H1 (cell line): ENCODE results near the gene MPDU1. TPM values are rescaled to one million over a fixed set of nuclear protein-coding genes. Genes with fewer than 3 reads are reported as not detected.

ENCODE experiments used
- CTCF ChIA-PET: fragments of 300-600 bp; sonication (Branson Sonifier 250); formaldehyde crosslinking; loops from one replicate; lab custom pipeline; 2021; ENCODE audit not compliant: partially characterized antibody; lab: Charles Lee
- POLR2A ChIA-PET: fragments of 300-600 bp; sonication (Branson Sonifier 250); formaldehyde crosslinking; loops from one replicate; lab custom pipeline; 2021; ENCODE audit warnings: inconsistent platforms; ENCODE audit not compliant: partially characterized antibody; lab: Charles Lee
- DNase-seq, 2 experiments: peaks; one replicate each; pipeline versions ENCODE4 v3.0.0 to v3.0.0-alpha.2; 2010 to 2022; ENCODE audit warnings: low spot score in 2 of 2, low read depth in 1 of 2, mixed read lengths in 1 of 2
- FAIRE-seq: peaks from 2 replicates; lab custom pipeline; 2011; peaks lifted over from hg19 to GRCh38; lab: Jason Lieb, UNC
- H2AFZ ChIP-seq: 2 replicates; pipeline ENCODE4 v1.8.1; 2012; ENCODE audit warnings: low read length, inconsistent platforms
- H2AK5ac ChIP-seq: 2 replicates; pipeline ENCODE4 v1.6.1; 2013; ENCODE audit warnings: low read depth, low read length
- H2BK120ac ChIP-seq: replicated peaks from 2 replicates; pipeline ENCODE3; 2013; ENCODE audit warnings: low read depth, low read length, inconsistent platforms
- H2BK12ac ChIP-seq: 2 replicates; pipeline ENCODE4 v1.6.1; 2013; ENCODE audit warnings: low read depth, low read length
- H2BK15ac ChIP-seq: 2 replicates; pipeline ENCODE4 v1.6.1; 2013; ENCODE audit warnings: low read length
- H2BK20ac ChIP-seq: 2 replicates; pipeline ENCODE4 v1.6.1; 2013; ENCODE audit warnings: low read length
- H2BK5ac ChIP-seq: 2 replicates; pipeline ENCODE4 v1.6.1; 2013; ENCODE audit warnings: low read depth, low read length
- H3K14ac ChIP-seq: 2 replicates; pipeline ENCODE4 v1.6.1; 2013; ENCODE audit warnings: inconsistent platforms; ENCODE audit not compliant: insufficient read length
- H3K18ac ChIP-seq: 2 replicates; pipeline ENCODE4 v1.6.1; 2013; ENCODE audit warnings: low read length; ENCODE audit errors: extremely low read depth
- H3K23ac ChIP-seq: 2 replicates; pipeline ENCODE4 v1.6.1; 2013; ENCODE audit warnings: inconsistent platforms; ENCODE audit not compliant: insufficient read length
- H3K23me2 ChIP-seq: 2 replicates; pipeline ENCODE4 v1.6.1; 2013; ENCODE audit warnings: low read depth, low read length
- H3K27ac ChIP-seq: 2 replicates; pipeline ENCODE4 v1.6.1; 2011; ENCODE audit warnings: low read depth, low read length, inconsistent platforms
- H3K27me3 ChIP-seq, 4 experiments: replicated peaks in 1 of 4; 1 replicate in 1 of 4; 2 replicates in 3 of 4; pipeline versions ENCODE4 v1.6.1 to v1.8.1; 2011 to 2013; ENCODE audit warnings: low read length in 3 of 4, mild to moderate bottlenecking in 3 of 4, inconsistent platforms in 2 of 4, mixed read lengths in 2 of 4, moderate library complexity in 1 of 4; ENCODE audit not compliant: control insufficient read depth in 3 of 4, insufficient read depth in 3 of 4; ENCODE audit errors: extremely low read depth in 1 of 4
- H3K36me3 ChIP-seq, 4 experiments: 2 replicates each; pipeline versions ENCODE4 v1.6.1 to v1.8.1; 2011 to 2013; ENCODE audit warnings: mild to moderate bottlenecking in 4 of 4, low read length in 3 of 4, moderate library complexity in 2 of 4, control low read depth in 1 of 4, inconsistent platforms in 1 of 4; ENCODE audit not compliant: insufficient read depth in 4 of 4, control insufficient read depth in 2 of 4
- H3K4ac ChIP-seq: replicated peaks from 2 replicates; pipeline ENCODE3; 2013; ENCODE audit warnings: low read length, low read depth, mixed read lengths, inconsistent platforms; ENCODE audit not compliant: insufficient read length
- H3K4me1 ChIP-seq, 4 experiments: replicated peaks in 1 of 4; 1 replicate in 1 of 4; 2 replicates in 3 of 4; pipeline versions ENCODE4 v1.6.1 to v1.8.1; 2011 to 2013; ENCODE audit warnings: low read length in 3 of 4, inconsistent platforms in 2 of 4, mixed read lengths in 1 of 4; ENCODE audit not compliant: insufficient read depth in 4 of 4, control insufficient read depth in 3 of 4
- H3K4me2 ChIP-seq, 2 experiments: 2 replicates each; pipeline versions ENCODE4 v1.6.1 to v1.8.1; 2011 to 2013; ENCODE audit warnings: low read depth in 2 of 2, low read length in 2 of 2, control low read depth in 1 of 2, inconsistent platforms in 1 of 2, mild to moderate bottlenecking in 1 of 2; ENCODE audit not compliant: insufficient read depth in 1 of 2
- H3K4me3 ChIP-seq, 4 experiments: fragments of 200-600, 300-600 bp in 1 of 4; sonication (generic), shearing (Covaris generic), sonication (Bioruptor Twin) in 1 of 4; 2 replicates each; pipeline versions ENCODE4 v1.5.1 to v1.8.1; 2011 to 2016; ENCODE audit warnings: low read length in 4 of 4, low read depth in 3 of 4, control low read depth in 2 of 4, inconsistent platforms in 2 of 4, mild to moderate bottlenecking in 2 of 4, mixed read lengths in 1 of 4, moderate library complexity in 1 of 4; ENCODE audit not compliant: insufficient read depth in 2 of 4; ENCODE audit errors: extremely low read depth in 1 of 4
- H3K56ac ChIP-seq: replicated peaks from 2 replicates; pipeline ENCODE3; 2013; ENCODE audit warnings: low read depth, mild to moderate bottlenecking, mixed read lengths, low read length, inconsistent platforms; ENCODE audit not compliant: insufficient read length
- H3K79me1 ChIP-seq: 2 replicates; pipeline ENCODE4 v1.6.1; 2013; ENCODE audit warnings: low read depth, low read length, control low read depth
- H3K79me2 ChIP-seq, 2 experiments: 2 replicates each; pipeline versions ENCODE4 v1.6.1 to v1.8.1; 2012 to 2013; ENCODE audit warnings: low read length in 2 of 2, mild to moderate bottlenecking in 2 of 2, inconsistent platforms in 1 of 2; ENCODE audit not compliant: insufficient read depth in 2 of 2, control insufficient read depth in 1 of 2
- H3K9ac ChIP-seq, 4 experiments: replicated peaks in 1 of 4; 1 replicate in 1 of 4; 2 replicates in 3 of 4; pipeline versions ENCODE4 v1.6.1 to v1.8.1; 2011 to 2013; ENCODE audit warnings: low read depth in 3 of 4, low read length in 3 of 4, control low read depth in 2 of 4, mild to moderate bottlenecking in 2 of 4, moderate library complexity in 2 of 4, inconsistent platforms in 1 of 4; ENCODE audit errors: extremely low read depth in 1 of 4
- H3K9me3 ChIP-seq, 2 experiments: 2 replicates each; pipeline versions ENCODE4 v1.6.1 to v1.8.1; 2012 to 2013; ENCODE audit warnings: mild to moderate bottlenecking in 2 of 2, moderate library complexity in 2 of 2, control low read depth in 1 of 2, inconsistent platforms in 1 of 2, low read depth in 1 of 2, low read length in 1 of 2, mixed read lengths in 1 of 2; ENCODE audit not compliant: insufficient read depth in 2 of 2
- H4K20me1 ChIP-seq, 2 experiments: replicated peaks in 1 of 2; 2 replicates each; pipeline versions ENCODE3 to v1.8.1; 2011 to 2013; ENCODE audit warnings: inconsistent platforms in 2 of 2, low read length in 2 of 2, mild to moderate bottlenecking in 1 of 2; ENCODE audit not compliant: insufficient read depth in 2 of 2, control insufficient read depth in 1 of 2
- H4K5ac ChIP-seq: 2 replicates; pipeline ENCODE4 v1.6.1; 2013; ENCODE audit warnings: low read length, low read depth, mixed read lengths, inconsistent platforms; ENCODE audit not compliant: insufficient read length
- H4K8ac ChIP-seq: 2 replicates; pipeline ENCODE4 v1.8.0; 2013; ENCODE audit warnings: mild to moderate bottlenecking, moderate library complexity, low read length, inconsistent platforms; ENCODE audit not compliant: insufficient read depth; ENCODE audit errors: extremely low read depth
- H4K91ac ChIP-seq: replicated peaks from 2 replicates; pipeline ENCODE3; 2013; ENCODE audit warnings: low read length, mixed read lengths, inconsistent platforms; ENCODE audit not compliant: insufficient read length
- CHD1 ChIP-seq: IDR thresholded peaks from 2 replicates; pipeline ENCODE4 v1.6.1; 2012; ENCODE audit warnings: low read depth, low read length, improper control_type of control experiment
- CREB1 ChIP-seq: IDR thresholded peaks from 2 replicates; pipeline ENCODE4 v1.6.1; 2012; ENCODE audit warnings: inconsistent platforms
- GABPA ChIP-seq: IDR thresholded peaks from 2 replicates; pipeline ENCODE4 v1.6.1; 2011; ENCODE audit warnings: mild to moderate bottlenecking, low read length, moderate library complexity, borderline replicate concordance; ENCODE audit not compliant: insufficient read depth
- JUND ChIP-seq: IDR thresholded peaks from 2 replicates; pipeline ENCODE4 v1.6.1; 2011; ENCODE audit warnings: mild to moderate bottlenecking, improper control_type of control experiment, low read length
- NRF1 ChIP-seq: IDR thresholded peaks from 2 replicates; pipeline ENCODE4 v1.6.1; 2011; ENCODE audit warnings: mild to moderate bottlenecking, low read depth, low read length, improper control_type of control experiment
- POLR2A ChIP-seq, 2 experiments: IDR thresholded peaks; 1 replicate in 1 of 2; 2 replicates in 1 of 2; pipeline ENCODE4 v1.6.1; 2011; ENCODE audit warnings: low read depth in 2 of 2, low read length in 2 of 2, mild to moderate bottlenecking in 2 of 2; ENCODE audit errors: control extremely low read depth in 1 of 2
- RXRA ChIP-seq: IDR thresholded peaks from 2 replicates; pipeline ENCODE4 v1.6.1; 2011; ENCODE audit warnings: low read depth, mild to moderate bottlenecking, low read length, moderate library complexity; ENCODE audit not compliant: insufficient read depth
- SP1 ChIP-seq: IDR thresholded peaks from 2 replicates; pipeline ENCODE4 v1.6.1; 2011; ENCODE audit warnings: low read depth, low read length
- SP2 ChIP-seq: IDR thresholded peaks from 2 replicates; pipeline ENCODE4 v1.6.1; 2012; ENCODE audit warnings: mild to moderate bottlenecking, low read length, inconsistent platforms
- SP4 ChIP-seq: IDR thresholded peaks from 2 replicates; pipeline ENCODE4 v1.6.1; 2012; ENCODE audit warnings: low read length, inconsistent platforms
- SUZ12 ChIP-seq: fragments of 200-600 bp; sonication (generic); IDR thresholded peaks from 2 replicates; pipeline ENCODE4 v1.6.1; 2012; ENCODE audit warnings: mild to moderate bottlenecking, inconsistent platforms, low read length, moderate library complexity, mixed read lengths
- TAF1 ChIP-seq: IDR thresholded peaks from 2 replicates; pipeline ENCODE4 v1.6.1; 2011; ENCODE audit warnings: mild to moderate bottlenecking, low read depth, low read length
- TAF7 ChIP-seq: optimal IDR thresholded peaks from 2 replicates; pipeline ENCODE3; 2011; ENCODE audit warnings: low read depth, mild to moderate bottlenecking, inconsistent platforms, low read length, moderate library complexity, borderline replicate concordance
- WGBS, 2 experiments: shearing (Covaris generic) in 1 of 2; methylation state at CpG; one replicate each; pipeline versions ENCODE4 v1.1.6 to v1.1.7; 2013 to 2015; ENCODE audit warnings: low lambda C conversion rate in 2 of 2, mixed read lengths in 2 of 2, inconsistent platforms in 1 of 2, low coverage in 1 of 2, missing lambda C conversion rate in 1 of 2; ENCODE audit not compliant: insufficient replicate concordance in 2 of 2, insufficient coverage in 1 of 2, insufficient read length in 1 of 2; ENCODE audit errors: extremely low coverage in 1 of 2, missing lambda C conversion rate in 1 of 2; 5-methylcytosine and 5-hydroxymethylcytosine counted together
- polyA plus RNA-seq, 7 experiments: library from polyadenylated mRNA; depleted of rRNA in 3 of 7; stranded (reverse) in 5 of 7; unstranded in 2 of 7; fragments of >200 nt in 5 of 7; fragments of 200-250 nt in 2 of 7; gene quantifications; 1 replicate in 5 of 7; 2 replicates in 1 of 7; 4 replicates in 1 of 7; pipeline versions ENCODE4 v1.2.1 to v1.2.3, GENCODE V29; 2011 to 2013; ENCODE audit warnings: missing spikeins in 2 of 7, mixed read lengths in 2 of 7
- total RNA-seq: library from RNA; stranded (reverse); fragmentation: NEBNext Ultra II Directional; extraction: Animal tissue kit (Norgen Biotek cat#: 25700); gene quantifications from 2 replicates; pipeline ENCODE4 v1.2.1, GENCODE V29; 2021

MPDU1 gene
- total and polyA plus RNA-seq, 2 of the 8 experiments (the other 6 are each of a cell fraction or from before 2014, with no cell fraction given) = 63.2 to 142 TPM

- peak; percentile 71 for FAIRE-seq
- H2AFZ ChIP-seq = peak within 1 kb of the TSS; percentile 86
- peak within 1 kb of the TSS; percentile 98; the same call in 1 of the 2 replicates for H2BK15ac ChIP-seq
- TF ChIP-seq GABPA = no peak
- no peak for TF ChIP-seq CHD1
- TF ChIP-seq CREB1 = no peak
- TF ChIP-seq SUZ12 = no peak; the same call in 1 of the 2 replicates
- TF ChIP-seq JUND = no peak
- no peak for TF ChIP-seq SP1
- TF ChIP-seq RXRA = no peak
- TF ChIP-seq SP4 = no peak
- TF ChIP-seq SP2 = no peak
- no peak for TF ChIP-seq POLR2A (IDR thresholded peaks at IDR 0.05; ENCODE audit: control extremely low read depth in 1 of 2, low read depth in 2 of 2, low read length in 2 of 2)
- TF ChIP-seq NRF1 = no peak
- no peak for TF ChIP-seq TAF7
- TF ChIP-seq TAF1 = no peak
These were observed 34.9 kb upstream of the MPDU1 start, which contains the start of gene TNFSF12 for GRCh38 chr17:7548585-7549400. Gene TNFSF12 (plus strand): TSS chr17:7549058. CDS start chr17:7549154, 96 bp downstream.

More at GRCh38 chr17:7548585-7549400, 34.9 kb upstream of the MPDU1 start, which contains the start of gene TNFSF12:
- H3K23ac ChIP-seq = no peak within 1 kb of the TSS
- H3K36me3 ChIP-seq = no peaks in the 10 kb centered on the region
- peak within 1 kb of the TSS; percentile 56 to 77 (median 70) for H3K4me3 ChIP-seq
- H2BK20ac ChIP-seq = no peak within 1 kb of the TSS
- no peak within 1 kb of the TSS for H3K14ac ChIP-seq
- peaks cover 0 to 4% (median 3%) of the 10 kb centered on the region in 4 experiments; a peak in 2 of 7 replicates for H3K4me1 ChIP-seq
- H2BK12ac ChIP-seq = peak within 1 kb of the TSS; percentile 95; the same call in 1 of the 2 replicates
- peak within 1 kb of the TSS; percentile 89; the same call in 1 of the 2 replicates for H4K8ac ChIP-seq
- H3K4me2 ChIP-seq = peak within 1 kb of the TSS; percentile 70 to 89
- no peak within 1 kb of the TSS for H3K27ac ChIP-seq
- no peak within 1 kb of the TSS for H3K56ac ChIP-seq
- H3K79me1 ChIP-seq = no peaks in the 10 kb centered on the region
- peak within 1 kb of the TSS; percentile 91 for H3K4ac ChIP-seq
- H3K9ac ChIP-seq = peak within 1 kb of the TSS in 2 of 4 experiments; percentile 25 to 32; a peak in 3 of 7 replicates
- CTCF ChIA-PET = interaction anchor here (0.6 to 3.9 kb wide), 5 partner anchors 12 to 59 kb away, joined by 3 to 27 read pairs (median 3); partner anchors contain the start of gene SENP3
- peaks cover 0 to 7% of the 10 kb centered on the region in 2 experiments for H4K20me1 ChIP-seq
- H4K5ac ChIP-seq = peak within 1 kb of the TSS; percentile 15
- peak in 1 of 2 experiments; percentile 73 for DNase-seq
- 3% methylated on average over 37 of the region's 65 CpGs; no CpG with 5 or more reads in 1 of the 2 experiments for WGBS, 2 experiments
- H3K79me2 ChIP-seq = no peaks in the 10 kb centered on the region
- peak within 1 kb of the TSS; percentile 93 for H4K91ac ChIP-seq
- H3K23me2 ChIP-seq = peaks cover 6% of the 10 kb centered on the region; the same call in 1 of the 2 replicates
- H3K27me3 ChIP-seq = peaks cover 0 to 5% (median 3%) of the 10 kb centered on the region in 4 experiments; a peak in 4 of 7 replicates
- POLR2A ChIA-PET = interaction anchor here (0.8 to 37.5 kb wide), 10 partner anchors 9 to 64 kb away, joined by 3 to 1144 read pairs (median 4); partner anchors contain the start of genes CD68, MPDU1, POLR2A and SOX15
- H3K9me3 ChIP-seq = no peaks in the 10 kb centered on the region
- peak within 1 kb of the TSS; percentile 78; the same call in 1 of the 2 replicates for H2BK5ac ChIP-seq
- peak within 1 kb of the TSS; percentile 60; the same call in 1 of the 2 replicates for H3K18ac ChIP-seq
- H2AK5ac ChIP-seq = peak within 1 kb of the TSS; percentile 25; the same call in 1 of the 2 replicates
- no peak within 1 kb of the TSS for H2BK120ac ChIP-seq
